Transverse colon (tissue), 4 donors: ENCODE results near the gene CRABP2. TPM values are rescaled to one million over a fixed set of nuclear protein-coding genes. Genes with fewer than 3 reads are reported as not detected.

Experiments used
- DNase-seq: peaks from one replicate; pipeline ENCODE4 v3.0.0-alpha.2; 2019
- H3K27ac ChIP-seq, 4 donors: fragments of 200-600 bp; sonication (generic); 2 replicates each; pipeline ENCODE4 v1.5.1; 2016 to 2018; ENCODE audit warnings: inconsistent platforms in 4 of 4
- H3K27me3 ChIP-seq: fragments of 200-600 bp; sonication (generic); 2 replicates; pipeline ENCODE4 v1.5.1; 2017; ENCODE audit warnings: inconsistent platforms
- H3K36me3 ChIP-seq, 4 donors: fragments of 200-600 bp; sonication (generic); 2 replicates each; pipeline ENCODE4 v1.5.1; 2017 to 2019; ENCODE audit warnings: inconsistent platforms in 4 of 4
- H3K4me1 ChIP-seq, 4 donors: fragments of 200-600 bp; sonication (generic); 2 replicates each; pipeline ENCODE4 v1.5.1; 2017 to 2020; ENCODE audit warnings: inconsistent platforms in 4 of 4
- H3K4me3 ChIP-seq, 4 donors: fragments of 200-600 bp; sonication (generic); 1 replicate in 1 of 4; 2 replicates in 3 of 4; pipeline versions ENCODE4 v1.5.1 to v1.6.1; 2017 to 2019; ENCODE audit warnings: inconsistent platforms in 4 of 4
- H3K9me3 ChIP-seq, 2 donors: fragments of 200-600 bp; sonication (generic); 2 replicates each; pipeline ENCODE4 v1.5.1; 2017 to 2019; ENCODE audit warnings: inconsistent platforms in 2 of 2
- CTCF ChIP-seq, 5 experiments: fragments of 200-600 bp in 3 of 5; fragments of 450-650 bp in 2 of 5; sonication (generic) in 3 of 5; IDR thresholded peaks; 1 replicate in 2 of 5; 2 replicates in 3 of 5; pipeline ENCODE4 v1.5.1; 2016 to 2017; ENCODE audit warnings: antibody characterized with exemption in 5 of 5, inconsistent platforms in 3 of 5, mild to moderate bottlenecking in 2 of 5, moderate library complexity in 1 of 5
- EP300 ChIP-seq: sonication (generic); formaldehyde crosslinking; IDR thresholded peaks from one replicate; pipeline ENCODE4 v1.6.1; 2017; ENCODE audit warnings: antibody characterized with exemption, low read depth
- POLR2A ChIP-seq: fragments of 450-650 bp; IDR thresholded peaks from one replicate; pipeline ENCODE4 v1.6.1; 2016; ENCODE audit warnings: antibody characterized with exemption, mild to moderate bottlenecking, moderate library complexity
- POLR2AphosphoS5 ChIP-seq, 3 donors: sonication (generic); formaldehyde crosslinking; IDR thresholded peaks; one replicate each; pipeline ENCODE4 v1.6.1; 2016; ENCODE audit warnings: antibody characterized with exemption in 3 of 3
- WGBS, 2 donors: methylation state at CpG; one replicate each; pipeline ENCODE4 v1.1.5; 2018; ENCODE audit warnings: low coverage in 1 of 2; 5-methylcytosine and 5-hydroxymethylcytosine counted together
- in situ Hi-C, 4 donors: fragments of 200-750 bp; cut with MboI; loops; one replicate each; pipeline versions ENCODE4 v1.15.0 to v1.15.1; 2017; ENCODE audit warnings: low sequenced_read_pairs in 3 of 4, low pct_ligation_motif_present in 1 of 4, low pct_unique_long_range_greater_than_20kb in 1 of 4
- intact Hi-C: fragments of 100-400 bp; cut with DNase I; formaldehyde crosslinking; loops from one replicate; pipeline ENCODE4 v1.15.1; 2023; ENCODE audit warnings: low total_unique reads
- total RNA-seq, 4 donors: library from RNA; depleted of rRNA; stranded (reverse); fragments of >200 nt; gene quantifications; one replicate each; pipeline ENCODE4 v1.1.0, GENCODE V29; 2016

Gene CRABP2
- total RNA-seq, 4 donors from 2014 or later = 0.79 to 1.9 TPM; not detected in 2

GRCh38 chr1:156658945-156659574 lies 46.3 kb downstream of the CRABP2 start:
- peak overlapping the region; percentile 72 to 89 (median 87) for H3K27ac ChIP-seq
- no peak for DNase-seq
- H3K4me1 ChIP-seq = peaks cover 30 to 67% (median 57%) of the 10 kb centered on the region in 4 donors
- no peaks in the 10 kb centered on the region for H3K27me3 ChIP-seq
- no peaks in the 10 kb centered on the region for H3K9me3 ChIP-seq
- no peak for TF ChIP-seq POLR2A
- no peak for TF ChIP-seq EP300
- TF ChIP-seq CTCF (IDR thresholded peaks at IDR 0.05) = no peak
- TF ChIP-seq POLR2AphosphoS5 (IDR thresholded peaks at IDR 0.05) = no peak
- 71% methylated on average over 10 of the region's 10 CpGs; no CpG with 5 or more reads in 1 of the 2 donors for WGBS, 2 donors
- intact Hi-C loops = loop anchor here (5.0 kb wide), 1 partner anchor 37 kb away; no protein-coding TSS in a partner anchor
- in situ Hi-C loops = no loop called here
- H3K36me3 ChIP-seq = no peaks in the 10 kb centered on the region
- H3K4me3 ChIP-seq = no peak overlapping the region

GRCh38 chr1:156658496-156658895 lies 46.9 kb downstream of the CRABP2 start:
- peaks cover 30 to 61% (median 54%) of the 10 kb centered on the region in 4 donors for H3K4me1 ChIP-seq
- no peak for TF ChIP-seq POLR2AphosphoS5 (IDR thresholded peaks at IDR 0.05)
- TF ChIP-seq EP300 = no peak
- TF ChIP-seq POLR2A = no peak
- no peak for TF ChIP-seq CTCF (IDR thresholded peaks at IDR 0.05)
- DNase-seq = no peak
- H3K36me3 ChIP-seq = no peaks in the 10 kb centered on the region
- no peak overlapping the region for H3K4me3 ChIP-seq
- H3K9me3 ChIP-seq = no peaks in the 10 kb centered on the region
- H3K27ac ChIP-seq = no peak overlapping the region
- intact Hi-C loops = loop anchor here (5.0 kb wide), 1 partner anchor 36 kb away; no protein-coding TSS in a partner anchor
- H3K27me3 ChIP-seq = no peaks in the 10 kb centered on the region
- in situ Hi-C loops = no loop called here
- WGBS, 2 donors = 93% methylated on average over 14 of the region's 14 CpGs; no CpG with 5 or more reads in 1 of the 2 donors

GRCh38 chr1:156657741-156658319 lies 47.6 kb downstream of the CRABP2 start:
- no peaks in the 10 kb centered on the region for H3K36me3 ChIP-seq
- WGBS, 2 donors = 25 to 30% methylated on average over 2 to 15 of the region's 15 CpGs
- no peaks in the 10 kb centered on the region for H3K9me3 ChIP-seq
- H3K4me1 ChIP-seq = peaks cover 30 to 55% (median 48%) of the 10 kb centered on the region in 4 donors
- intact Hi-C loops (loop anchor here (5.0 kb wide), 1 partner anchor 36 kb away; no protein-coding TSS in a partner anchor), in situ Hi-C loops (no loop called here)
- no peak for TF ChIP-seq POLR2A
- TF ChIP-seq CTCF (IDR thresholded peaks at IDR 0.05) = peak in 1 of 5 experiments; percentile 32
- TF ChIP-seq POLR2AphosphoS5 (IDR thresholded peaks at IDR 0.05) = no peak
- no peak for TF ChIP-seq EP300
- no peak overlapping the region for H3K27ac ChIP-seq
- no peak for DNase-seq
- H3K27me3 ChIP-seq = no peaks in the 10 kb centered on the region
- peak overlapping the region in 1 of 4 donors; percentile 36 for H3K4me3 ChIP-seq
